GM19455 (cell line): ENCODE data around the gene CAMKMT.

Experiments
- ATAC-seq: cut with Tn5 transposase; IDR thresholded peaks from one replicate; pipeline ENCODE4 v1.9.1; 2021; ENCODE audit not compliant: unreplicated experiment

The CAMKMT gene

DNA sequence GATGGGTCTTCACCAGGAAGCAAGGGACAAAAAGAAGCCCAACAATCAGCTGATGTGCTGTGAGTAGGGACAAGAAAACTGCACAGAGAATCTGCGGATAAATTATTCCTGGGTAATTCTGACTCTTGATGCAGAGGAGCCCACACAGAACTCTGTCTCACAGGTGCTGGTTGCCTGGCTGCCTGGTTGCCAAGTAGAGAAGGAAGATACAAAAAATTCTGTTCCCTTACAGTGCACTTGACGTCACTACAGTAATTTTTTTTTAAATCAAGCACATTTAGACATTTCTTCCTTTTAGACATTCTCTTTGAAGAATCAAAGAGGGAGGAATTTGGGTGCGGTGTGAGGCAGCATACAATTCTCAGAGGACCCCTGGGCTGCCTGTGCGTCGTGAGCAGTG, 427.7 kb downstream of the CAMKMT start:
- ATAC-seq: no peak

DNA sequence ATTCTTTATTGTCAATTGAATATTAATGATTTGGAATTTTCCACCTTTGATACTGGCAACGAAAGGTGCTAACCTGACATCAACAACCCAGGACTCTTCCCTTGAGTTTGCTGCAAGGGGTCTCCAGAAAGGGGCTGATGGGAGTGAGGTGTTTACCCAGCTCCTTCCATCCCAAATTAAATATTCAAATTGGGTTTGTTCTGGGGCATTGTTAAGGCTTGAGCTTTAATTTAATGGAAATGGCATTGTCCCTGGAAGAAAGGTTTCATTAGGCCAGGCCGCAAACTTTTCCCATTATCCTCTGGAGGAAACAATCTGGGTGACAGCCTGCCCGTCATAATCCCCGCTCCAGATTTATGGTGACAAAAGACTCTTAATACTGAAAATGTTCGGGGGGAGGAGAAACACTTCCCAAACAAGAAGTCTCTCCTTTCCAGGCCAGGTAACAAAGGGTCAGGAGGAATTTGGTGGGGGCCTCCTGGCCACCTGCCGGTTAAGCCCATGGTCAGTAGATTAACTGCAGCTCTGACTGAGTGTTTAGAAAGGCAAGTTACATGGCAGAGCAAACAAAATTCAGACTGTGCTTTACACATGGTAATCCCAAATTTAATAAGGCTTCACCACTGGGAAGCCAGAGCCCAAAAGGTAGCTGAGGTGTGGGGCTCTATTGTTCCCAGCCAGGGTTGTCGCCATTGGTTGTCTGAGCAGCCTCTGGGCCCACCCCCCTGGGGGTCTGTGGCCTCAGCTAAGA, 428.4 kb downstream of the CAMKMT start:
- no peak for ATAC-seq

DNA sequence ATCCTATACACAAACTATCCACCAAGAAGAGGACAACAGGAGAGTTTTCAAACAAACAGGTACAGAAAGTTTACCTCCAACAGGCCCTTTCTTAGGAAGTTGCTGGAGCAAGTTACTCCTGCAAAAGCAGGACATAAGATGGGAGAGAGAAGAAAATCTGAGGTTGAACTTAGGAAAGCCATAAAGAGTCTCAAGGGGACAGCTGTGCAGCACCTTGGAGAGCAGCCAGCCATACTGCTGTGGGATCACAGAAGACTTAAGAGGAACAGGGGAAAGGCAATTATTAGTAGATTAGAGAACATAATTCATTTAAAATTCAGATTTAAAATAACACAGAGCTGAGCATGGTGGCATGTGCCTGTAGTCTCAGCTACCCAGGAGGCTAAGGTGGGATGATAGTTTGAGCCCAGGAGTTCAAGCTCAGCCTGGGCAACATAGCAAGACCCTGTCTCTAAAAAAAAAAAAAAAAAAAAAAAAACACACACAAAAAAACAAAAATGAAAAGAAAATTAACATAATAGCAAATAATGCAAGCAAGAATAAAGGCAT, 431.6 kb downstream of the CAMKMT start:
- ATAC-seq: no peak

DNA sequence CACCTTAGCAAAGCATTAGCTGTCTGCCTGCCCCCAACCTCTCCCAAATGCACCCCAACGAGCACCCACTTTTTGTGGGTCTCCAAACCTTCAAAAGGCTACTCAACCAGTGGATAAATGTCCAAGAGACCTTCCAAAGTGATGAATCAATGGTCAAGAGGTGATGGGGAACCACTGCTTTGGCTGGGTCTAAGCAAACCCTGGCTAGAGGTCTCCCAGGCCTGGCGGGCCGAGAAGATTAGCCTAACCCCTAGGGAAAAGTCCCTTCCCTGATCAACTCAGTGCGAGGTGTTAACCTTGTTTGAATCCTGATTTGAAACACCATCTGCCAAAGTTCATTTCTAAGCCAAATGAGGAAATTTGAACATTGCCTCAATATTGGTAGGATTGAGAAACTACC, 435.0 kb downstream of the CAMKMT start:
- no peak for ATAC-seq

DNA sequence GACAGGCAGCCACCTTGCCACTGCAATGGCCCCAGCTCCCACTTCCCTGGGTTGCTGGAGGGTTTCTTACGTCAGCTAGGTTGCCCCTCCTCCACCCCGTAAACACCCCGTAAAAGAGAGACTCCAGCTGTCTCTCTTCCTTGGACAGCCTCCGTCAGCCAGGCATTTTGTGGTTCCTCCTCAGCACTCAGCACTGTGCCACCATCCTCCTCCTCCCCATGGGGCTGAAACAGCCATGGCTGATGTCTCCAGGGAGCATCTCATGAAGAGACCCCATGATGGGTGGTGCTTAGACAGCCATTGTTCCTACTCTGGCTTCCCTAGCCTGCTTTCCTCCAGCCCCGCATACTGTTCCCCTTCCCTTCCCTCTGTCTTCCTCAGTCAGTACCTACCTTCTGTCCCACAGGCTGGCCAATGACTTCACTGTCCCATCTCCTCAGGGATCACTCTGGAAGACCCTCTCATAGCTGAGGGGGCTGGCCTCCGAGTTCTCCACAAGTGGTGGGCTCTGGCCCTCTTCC, 436.5 kb downstream of the CAMKMT start:
- no peak for ATAC-seq

DNA sequence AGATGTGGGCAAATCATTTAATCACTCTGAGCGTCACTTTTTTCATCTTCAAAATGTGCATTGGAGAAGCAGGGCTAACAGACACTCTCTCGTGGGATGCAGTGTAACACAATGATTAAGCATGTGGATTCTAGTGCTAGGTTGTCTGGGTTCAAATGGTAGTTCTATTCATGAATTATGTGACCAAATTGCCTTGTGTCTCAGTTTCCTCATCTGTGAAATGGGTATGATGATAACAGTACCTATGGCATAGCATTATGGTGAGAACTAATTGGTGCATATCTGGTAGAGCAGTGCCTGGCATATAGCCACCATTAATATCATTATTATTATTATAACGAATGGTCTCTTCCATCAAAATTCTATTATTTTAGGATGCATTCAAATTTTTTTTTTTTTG, 437.4 kb downstream of the CAMKMT start:
- no peak for ATAC-seq

DNA sequence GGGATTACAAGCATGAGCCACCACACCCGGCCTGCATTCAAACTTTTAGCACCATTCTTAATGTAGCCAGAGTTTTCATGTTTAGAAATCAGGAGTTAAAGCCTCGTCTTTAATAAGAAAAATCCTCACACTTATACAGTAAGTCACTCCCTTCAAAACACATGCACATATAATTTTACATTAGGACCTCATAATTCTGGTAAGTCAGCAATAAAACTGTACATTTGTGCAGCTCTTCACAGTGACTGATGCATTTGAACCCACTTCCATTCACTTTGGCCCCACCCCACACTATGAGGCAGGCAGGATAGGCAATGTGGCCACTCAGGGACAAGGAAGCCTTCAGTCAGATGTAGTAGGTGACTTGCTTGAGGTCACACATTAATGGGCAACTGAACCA, 438.0 kb downstream of the CAMKMT start:
- no peak for ATAC-seq

DNA sequence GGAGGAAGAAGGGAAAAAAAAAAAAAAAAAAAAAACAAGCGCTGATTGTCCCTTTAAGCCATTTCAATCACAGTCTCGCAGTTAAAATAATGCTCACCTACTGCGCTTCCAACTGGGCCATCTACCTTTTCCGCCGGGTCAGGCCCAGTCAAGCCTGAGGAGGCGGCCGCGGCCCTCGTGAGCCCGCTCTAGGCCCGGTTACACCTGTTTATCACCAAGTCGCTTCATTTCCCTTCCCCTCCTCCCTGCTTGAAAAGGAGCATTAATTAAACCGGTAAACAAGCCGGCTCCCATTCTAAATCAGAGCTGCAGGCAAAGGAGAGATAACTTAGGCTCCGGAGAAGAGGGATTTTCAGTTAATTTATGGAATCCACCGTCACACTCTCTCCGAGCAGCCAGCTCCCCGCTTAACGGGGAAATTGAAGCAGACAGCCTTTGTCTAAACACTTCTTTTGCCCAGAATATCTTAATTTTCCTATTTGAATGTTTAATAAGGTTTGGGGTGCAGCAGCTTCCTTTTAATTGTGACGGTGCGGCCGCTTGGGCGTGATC, 439.6 kb downstream of the CAMKMT start:
- ATAC-seq: no peak

DNA sequence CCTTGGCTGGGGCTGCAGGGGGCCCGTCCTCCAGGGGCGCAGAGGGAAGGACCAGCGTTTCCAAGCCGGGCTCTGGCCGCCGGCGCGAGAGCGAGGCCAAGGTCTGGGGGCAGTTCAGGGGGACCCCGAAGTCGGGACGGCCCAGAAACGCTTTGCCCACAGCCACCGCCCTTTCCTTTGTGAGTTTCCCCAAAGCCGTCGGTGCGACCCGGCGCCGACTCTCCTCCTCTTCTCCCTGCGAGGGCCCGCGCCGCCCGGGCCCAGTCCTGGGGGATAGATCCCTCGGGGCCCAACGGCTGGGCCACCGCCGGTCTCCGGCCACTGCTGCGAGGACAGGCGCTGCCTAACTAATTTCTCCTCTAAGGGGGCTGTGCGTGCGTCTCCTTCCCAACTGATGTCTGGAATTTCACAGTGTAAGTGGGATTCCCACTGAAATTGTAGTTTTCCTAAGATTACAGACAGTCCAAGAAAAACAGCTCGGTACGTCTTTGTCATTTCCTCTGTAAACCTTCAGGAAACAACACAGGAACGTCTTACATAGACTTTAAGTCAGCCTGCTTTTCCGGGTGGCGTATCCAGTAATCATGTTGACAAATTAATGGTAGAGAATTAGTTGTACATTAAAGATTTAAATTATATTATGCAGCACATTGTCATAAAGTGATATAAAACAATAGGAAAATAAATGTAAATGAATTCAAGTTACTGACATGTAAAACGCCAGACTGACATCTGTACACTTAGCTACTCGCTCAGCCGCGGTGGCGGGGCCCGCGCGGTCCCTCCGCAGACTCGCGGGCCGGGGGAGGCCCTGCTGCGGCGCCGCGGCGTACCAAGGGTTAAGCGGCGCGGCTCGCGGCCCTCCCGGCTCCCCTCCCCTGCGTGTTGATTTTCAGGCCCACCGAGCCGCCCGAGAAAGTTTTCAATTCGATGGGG, 440.4 kb downstream of the CAMKMT start:
- ATAC-seq: no peak

DNA sequence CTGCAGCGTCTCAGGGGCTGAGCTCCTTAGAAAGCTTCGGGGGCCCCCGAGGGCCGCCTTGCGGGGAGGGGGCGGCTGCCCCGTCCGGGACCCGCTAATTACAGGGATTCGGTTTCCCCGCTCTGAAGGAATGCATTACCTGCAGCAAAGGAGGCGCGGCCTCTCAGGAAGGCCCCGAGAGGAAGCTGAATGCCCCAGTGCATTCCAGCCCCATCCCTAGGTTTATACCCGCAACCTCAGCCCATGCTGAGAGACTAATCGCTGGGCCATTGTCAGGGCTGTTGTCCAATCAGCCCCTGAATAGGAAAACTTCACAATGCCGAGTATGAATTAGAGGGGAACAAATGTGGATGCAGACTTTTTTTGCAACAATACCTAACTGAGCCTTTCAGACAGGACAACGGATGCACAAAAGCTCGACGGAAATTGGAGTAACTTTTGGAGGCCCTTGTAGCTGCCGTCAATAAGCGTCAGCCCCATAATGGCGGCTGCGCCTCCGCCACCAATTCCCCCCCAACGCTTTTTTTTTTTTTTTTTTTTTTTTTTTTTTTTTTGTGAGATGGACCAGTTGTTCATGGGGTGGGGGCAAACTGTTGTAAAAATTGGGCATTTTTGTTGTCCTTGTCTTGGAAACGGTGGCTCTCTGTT, 441.2 kb downstream of the CAMKMT start:
- ATAC-seq: no peak

DNA sequence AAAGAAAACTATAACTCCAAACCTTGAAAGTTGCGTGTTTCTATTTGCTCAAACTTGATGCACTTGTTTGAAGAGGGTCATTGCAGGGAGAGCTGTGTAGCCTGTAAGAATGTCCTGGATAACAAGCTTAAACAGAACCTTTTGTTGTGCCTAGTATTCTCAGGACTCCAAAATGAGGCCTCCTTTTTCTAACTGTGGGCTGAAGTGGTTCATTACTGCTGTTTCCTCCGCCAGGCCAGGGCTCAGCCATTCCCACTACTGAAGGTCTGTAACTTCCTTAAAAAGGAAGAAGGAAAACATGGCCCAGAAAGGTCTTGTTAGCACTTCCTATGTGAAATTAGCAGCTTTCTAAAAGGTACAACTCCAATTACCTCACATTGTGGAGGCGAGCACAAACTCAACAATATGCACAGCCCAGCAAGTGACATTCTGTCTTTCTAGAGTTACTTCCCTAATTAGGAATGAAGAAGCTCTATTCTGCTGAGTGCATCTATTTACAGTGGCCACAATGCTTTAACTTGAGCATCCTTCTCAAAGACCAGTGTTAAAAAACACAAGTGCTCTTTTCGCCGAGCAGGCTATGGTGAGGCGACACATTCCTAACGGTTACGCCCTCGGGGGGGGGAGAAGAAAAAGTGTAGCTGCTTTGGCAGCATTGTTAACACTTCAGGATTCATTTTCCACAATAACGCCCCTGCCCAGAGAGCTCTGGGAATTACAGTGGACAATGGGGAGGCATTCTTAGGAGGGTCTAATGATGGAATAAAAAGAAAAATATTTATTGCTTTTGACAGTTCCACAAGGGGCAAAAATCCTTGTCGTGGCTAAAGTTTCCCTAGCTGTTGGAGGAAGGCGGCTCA, 442.9 kb downstream of the CAMKMT start:
- ATAC-seq: no peak

DNA sequence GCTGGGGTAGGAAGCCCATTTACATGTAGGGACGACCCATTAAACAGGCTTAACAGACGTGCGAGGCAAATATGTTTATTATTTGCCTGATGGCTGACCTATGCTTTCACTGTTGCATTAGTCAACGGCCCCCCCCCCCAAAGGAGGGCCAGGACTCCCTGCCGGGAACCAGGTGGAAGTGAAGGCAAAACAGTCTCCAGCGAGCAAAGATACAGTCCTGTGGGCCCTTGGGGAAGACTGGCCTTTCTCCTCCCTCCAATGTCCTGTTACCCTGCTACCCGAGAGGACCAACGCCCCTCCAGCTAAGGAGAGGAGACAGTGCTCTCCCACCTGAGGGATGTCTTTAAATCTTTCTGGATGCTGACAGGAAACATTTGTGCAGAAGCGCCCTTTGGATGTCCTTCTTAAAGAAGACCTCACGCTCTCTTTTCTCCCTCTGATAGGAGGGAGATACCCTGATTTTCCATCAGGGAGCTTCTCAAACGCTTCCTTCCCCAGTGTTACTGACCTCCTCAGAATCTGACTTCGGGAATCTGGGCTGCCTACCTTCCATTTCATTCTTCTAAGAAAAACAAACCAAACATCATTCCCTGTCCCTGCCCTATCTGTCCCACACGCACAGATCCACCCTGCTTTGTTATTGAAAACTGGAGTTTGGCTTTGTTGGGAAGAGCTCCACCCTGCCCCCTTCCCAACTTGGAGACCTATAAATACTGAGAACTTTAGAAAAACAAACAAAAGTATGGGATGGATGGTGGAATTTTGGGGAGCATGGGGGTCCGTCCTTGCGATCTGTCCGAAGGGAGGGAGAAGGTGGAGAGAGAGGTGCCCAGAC, 443.9 kb downstream of the CAMKMT start:
- ATAC-seq: no peak

DNA sequence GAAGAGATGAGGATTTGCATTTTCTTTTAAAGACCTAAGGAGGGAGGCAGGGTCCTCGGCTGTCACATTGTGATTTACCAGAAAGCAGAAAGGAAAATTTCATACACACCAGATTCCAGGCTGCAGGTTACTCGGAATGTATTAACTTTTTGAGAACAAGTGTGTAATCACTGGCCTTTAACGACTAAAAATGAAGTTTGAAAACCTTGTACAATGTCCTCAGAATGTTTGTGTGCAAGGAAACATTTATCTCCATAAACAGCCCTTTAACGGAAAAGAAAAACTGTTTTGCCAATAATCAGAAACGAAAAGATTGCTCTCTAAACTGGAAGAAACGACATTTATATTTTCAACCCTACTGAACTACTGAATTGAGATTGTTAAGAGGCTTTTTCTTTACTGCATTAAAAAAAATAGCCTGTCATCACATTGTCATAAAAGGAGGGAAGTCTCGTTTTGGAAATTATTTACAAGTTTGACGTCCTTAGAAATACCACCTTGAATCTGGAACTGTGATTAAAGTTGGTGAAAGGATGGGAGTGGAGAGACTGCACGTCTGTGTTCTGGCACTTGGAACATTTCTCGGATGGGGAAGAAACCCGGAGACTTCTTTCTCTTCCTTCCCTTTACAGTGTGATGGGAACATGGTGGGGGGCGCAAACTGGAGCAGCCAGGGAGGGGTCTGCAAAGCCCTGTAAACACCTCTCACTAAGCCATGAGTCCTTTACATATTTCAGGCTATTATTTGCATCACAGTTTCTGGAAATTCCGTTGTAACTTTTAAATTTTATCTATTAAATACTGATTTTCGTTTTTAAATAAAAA, 445.7 kb downstream of the CAMKMT start:
- no peak for ATAC-seq

DNA sequence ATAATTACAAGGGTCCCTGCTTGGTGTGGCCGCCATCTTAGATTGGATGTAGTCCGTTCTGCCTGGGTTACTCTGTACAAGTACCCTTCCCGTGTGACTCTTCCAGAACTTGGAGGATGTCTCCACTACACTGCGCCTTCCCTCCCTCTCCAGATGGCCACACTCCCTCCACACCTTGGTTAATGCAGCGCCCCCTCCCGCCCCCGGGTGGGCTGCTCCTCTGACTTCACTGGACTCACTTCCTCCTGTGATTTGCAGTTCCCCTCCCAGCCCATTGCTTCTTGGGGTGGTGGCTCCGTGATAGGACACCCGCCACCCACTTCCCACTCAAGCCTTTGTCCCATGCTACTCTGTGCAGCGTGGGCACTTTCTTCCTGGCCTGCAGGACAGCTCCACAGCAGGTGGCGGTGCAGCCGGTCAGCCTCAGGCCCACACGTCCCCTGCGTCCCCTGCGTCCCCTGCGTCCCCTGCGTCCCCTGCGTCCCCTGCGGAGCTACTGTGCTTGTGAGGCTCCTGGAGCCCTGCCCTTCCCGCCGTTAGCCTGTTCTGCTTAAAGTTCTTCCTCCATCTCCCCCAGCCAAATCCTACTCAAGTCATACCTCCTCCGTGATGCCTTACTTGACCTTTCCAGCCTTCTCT, 449.3 kb downstream of the CAMKMT start:
- ATAC-seq: no peak

DNA sequence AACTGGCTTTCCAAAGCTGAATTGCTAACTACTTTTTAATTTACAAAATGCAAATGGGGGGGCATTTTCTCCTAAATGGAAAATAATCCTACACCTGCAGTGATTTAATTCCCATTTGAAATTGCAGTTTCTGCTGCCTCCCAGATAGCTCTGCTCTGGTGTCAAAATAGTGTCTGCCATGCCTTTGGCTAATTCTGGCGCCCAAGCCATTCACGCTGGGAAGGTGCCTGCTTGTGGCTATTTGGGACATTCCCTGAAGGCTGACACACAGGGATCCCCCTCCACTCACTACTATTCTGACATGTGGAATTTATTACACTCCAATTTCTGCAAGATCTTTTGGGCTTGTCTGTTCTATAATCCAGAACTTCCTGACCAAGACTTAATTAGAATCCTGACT, 451.4 kb downstream of the CAMKMT start:
- ATAC-seq: no peak

DNA sequence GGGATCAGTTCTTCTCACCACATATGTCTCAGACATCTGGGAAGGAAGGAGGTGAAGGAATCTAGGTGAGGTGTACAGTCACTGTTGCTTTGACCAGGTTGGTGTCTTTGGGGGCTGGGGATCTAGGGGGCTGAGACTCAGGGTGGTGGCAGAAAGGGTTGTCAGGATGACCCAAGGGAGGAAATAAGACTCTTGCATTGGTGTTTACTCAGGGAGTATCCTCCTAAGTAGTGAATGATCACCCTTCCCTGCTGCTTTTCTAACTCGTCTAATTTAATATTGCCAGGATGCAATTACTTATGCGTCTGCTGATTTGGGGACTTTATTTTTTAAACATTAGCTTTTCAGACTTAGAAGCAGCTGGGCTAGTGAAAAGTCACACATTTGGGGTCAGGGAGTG, 451.9 kb downstream of the CAMKMT start:
- no peak for ATAC-seq

DNA sequence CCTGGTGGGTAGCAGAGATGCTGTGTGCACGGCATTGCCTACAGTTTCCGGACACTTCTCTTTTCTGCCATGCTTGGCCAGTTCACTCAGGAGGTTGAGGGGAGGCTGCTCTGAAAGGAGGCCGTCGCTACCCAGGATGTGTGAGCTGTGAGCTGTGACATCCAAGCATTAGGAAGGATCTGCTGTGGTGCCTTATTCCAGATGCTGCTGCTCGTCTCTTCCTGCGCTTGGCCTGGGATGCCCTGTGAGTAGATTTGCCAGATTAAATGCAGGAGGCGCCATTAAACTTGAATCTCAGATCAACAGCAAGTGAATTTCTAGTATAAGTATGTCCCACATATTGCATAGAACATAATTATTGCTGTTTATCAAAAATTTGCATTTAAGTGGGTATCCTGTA, 455.5 kb downstream of the CAMKMT start:
- ATAC-seq: no peak
